Measurements from ENCODE around the gene MRPL37.
A peak's percentile ranks its signal among the peaks of the same experiment; 100 is the strongest.
"Not testable (repeated sequence)": the region's sequence is repeated elsewhere in the genome, so short reads cannot be mapped to it uniquely, and the experiment has no call there.

Gene MRPL37

GRCh38 chr1:54230507-54231339, 30.8 kb downstream of the MRPL37 start:
- Mint-ChIP-seq H3K4me3 (no peak overlapping the region), H3K27me3 (no peaks in the 10 kb centered on the region), H3K36me3 (peaks cover 29% of the 10 kb centered on the region), H3K9me3 (no peaks in the 10 kb centered on the region), H3K27ac (no peak overlapping the region), H3K4me1 (peaks cover 28% of the 10 kb centered on the region)
- CTCF ChIA-PET, result no interaction called here
- no peak for DNase-seq

GRCh38 chr1:54233196-54233595, 33.2 kb downstream of the MRPL37 start:
- CTCF ChIA-PET, H3K4me3 Mint-ChIP-seq, H3K9me3 Mint-ChIP-seq, H3K27ac Mint-ChIP-seq, DNase-seq, H3K27me3 Mint-ChIP-seq: not testable (repeated sequence)
- peaks cover 30% of the 10 kb centered on the region for H3K36me3 Mint-ChIP-seq
- H3K4me1 Mint-ChIP-seq, result peaks cover 23% of the 10 kb centered on the region

DNA sequence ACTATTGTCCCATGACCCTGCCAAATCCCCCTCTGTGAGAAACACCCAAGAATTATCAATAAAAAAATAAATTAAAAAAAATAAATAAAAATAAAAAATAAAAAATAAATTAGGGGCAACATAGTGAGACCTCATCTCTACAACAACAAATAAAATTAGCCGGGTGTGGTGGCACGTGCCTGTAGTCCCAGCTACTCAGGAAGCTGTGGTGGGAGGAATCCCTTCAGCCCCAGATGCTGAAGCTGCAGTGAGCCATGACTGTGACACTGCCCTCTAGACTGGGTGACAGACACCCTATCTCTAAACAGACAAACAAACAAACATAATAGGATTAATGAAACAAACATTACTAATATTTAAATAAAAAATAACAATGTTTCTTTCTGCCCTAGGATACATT, 34.3 kb downstream of the MRPL37 start:
- Mint-ChIP-seq H3K27me3 (no peaks in the 10 kb centered on the region), H3K4me3 (no peak overlapping the region), H3K36me3 (peaks cover 29% of the 10 kb centered on the region), H3K27ac (no peak overlapping the region), H3K4me1 (peaks cover 20% of the 10 kb centered on the region), H3K9me3 (no peaks in the 10 kb centered on the region)
- DNase-seq, result no peak
- CTCF ChIA-PET, result no interaction called here

DNA sequence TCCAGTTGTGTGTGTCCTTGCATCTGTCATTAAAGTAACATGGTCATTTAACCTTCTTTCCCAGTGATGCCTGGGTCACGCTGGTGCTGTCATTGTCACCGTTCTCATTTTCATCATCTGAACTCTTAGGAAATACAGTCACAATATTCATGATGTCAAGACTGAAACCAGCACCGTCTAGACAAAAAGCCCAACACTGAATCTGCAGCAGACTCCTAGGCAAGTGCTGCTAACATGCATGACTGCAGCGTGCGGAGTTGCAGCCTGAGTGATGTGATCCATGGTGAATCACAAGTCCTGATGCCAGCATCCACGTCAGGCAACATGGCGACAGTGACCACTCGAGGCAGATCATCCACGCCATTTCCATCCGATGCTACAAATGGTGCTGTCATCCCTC, 37.6 kb downstream of the MRPL37 start:
- Mint-ChIP-seq H3K4me3 (no peak overlapping the region), H3K27me3 (no peaks in the 10 kb centered on the region), H3K36me3 (peaks cover 30% of the 10 kb centered on the region), H3K4me1 (peaks cover 7% of the 10 kb centered on the region), H3K27ac (peak overlapping the region; percentile 76), H3K9me3 (no peaks in the 10 kb centered on the region)
- peak; percentile 12 for DNase-seq
- CTCF ChIA-PET, result no interaction called here

- peak overlapping the region; percentile 4 for H3K27ac Mint-ChIP-seq
- H3K36me3 Mint-ChIP-seq, result peaks cover 34% of the 10 kb centered on the region
- H3K27me3 Mint-ChIP-seq, result no peaks in the 10 kb centered on the region
- H3K9me3 Mint-ChIP-seq, result no peaks in the 10 kb centered on the region
- DNase-seq, result peak; percentile 16
- CTCF ChIA-PET, result no interaction called here
- no peak overlapping the region for H3K4me3 Mint-ChIP-seq
- peaks cover 7% of the 10 kb centered on the region for H3K4me1 Mint-ChIP-seq
Observed at GRCh38 chr1:54238353-54239034, 38.5 kb downstream of the MRPL37 start.

DNA sequence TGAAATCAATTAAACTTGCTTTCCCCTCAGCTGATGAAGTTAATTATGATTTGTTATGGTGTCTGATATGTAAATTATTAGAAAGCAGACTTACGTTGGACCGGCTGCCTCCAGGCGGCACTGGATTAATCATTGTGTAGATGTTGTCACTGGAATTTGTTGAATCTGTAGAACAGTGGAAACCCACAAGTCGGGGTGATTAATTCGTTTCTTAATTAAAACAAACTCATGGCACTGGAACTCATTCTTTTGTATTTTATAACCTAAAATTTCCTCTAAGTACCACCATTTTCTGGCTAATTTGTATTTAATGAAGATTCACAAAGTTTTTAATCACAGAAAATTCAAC, 39.0 kb downstream of the MRPL37 start:
- CTCF ChIA-PET, result no interaction called here
- Mint-ChIP-seq H3K4me1 (peaks cover 7% of the 10 kb centered on the region), H3K4me3 (no peak overlapping the region), H3K27ac (peak overlapping the region; percentile 4), H3K27me3 (no peaks in the 10 kb centered on the region), H3K9me3 (no peaks in the 10 kb centered on the region), H3K36me3 (peaks cover 34% of the 10 kb centered on the region)
- no peak for DNase-seq

GRCh38 chr1:54239631-54240031, 39.7 kb downstream of the MRPL37 start:
- Mint-ChIP-seq H3K9me3 (no peaks in the 10 kb centered on the region), H3K27me3 (no peaks in the 10 kb centered on the region), H3K27ac (no peak overlapping the region), H3K4me1 (peaks cover 4% of the 10 kb centered on the region), H3K4me3 (no peak overlapping the region), H3K36me3 (peaks cover 31% of the 10 kb centered on the region)
- no peak for DNase-seq
- CTCF ChIA-PET, result no interaction called here

- no peak for DNase-seq
- Mint-ChIP-seq H3K36me3 (peaks cover 28% of the 10 kb centered on the region), H3K9me3 (no peaks in the 10 kb centered on the region), H3K4me3 (no peak overlapping the region), H3K4me1 (no peaks in the 10 kb centered on the region), H3K27me3 (no peaks in the 10 kb centered on the region), H3K27ac (no peak overlapping the region)
- CTCF ChIA-PET, result no interaction called here
Observed at GRCh38 chr1:54240741-54241335, 40.9 kb downstream of the MRPL37 start.

DNA sequence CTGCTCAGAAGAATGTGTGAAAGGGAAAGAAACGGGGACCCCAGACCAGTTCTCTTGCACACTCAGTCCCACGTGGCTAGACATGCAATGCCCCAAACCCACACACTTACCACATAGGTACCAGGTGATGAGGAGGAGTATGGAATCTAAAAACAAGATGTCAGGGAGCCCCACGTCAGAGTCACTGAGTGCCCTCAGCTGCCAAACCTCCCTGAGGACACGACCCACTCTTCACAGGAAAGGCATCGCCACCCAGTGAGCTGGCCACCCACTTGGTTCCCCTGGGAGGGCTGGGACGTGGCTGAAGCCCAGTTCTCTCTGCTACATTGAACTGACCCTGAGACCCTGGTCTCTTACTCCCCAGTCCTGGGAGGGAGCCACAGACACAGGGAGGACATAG, 41.4 kb downstream of the MRPL37 start:
- peak overlapping the region; percentile 64 for H3K27ac Mint-ChIP-seq

DNA sequence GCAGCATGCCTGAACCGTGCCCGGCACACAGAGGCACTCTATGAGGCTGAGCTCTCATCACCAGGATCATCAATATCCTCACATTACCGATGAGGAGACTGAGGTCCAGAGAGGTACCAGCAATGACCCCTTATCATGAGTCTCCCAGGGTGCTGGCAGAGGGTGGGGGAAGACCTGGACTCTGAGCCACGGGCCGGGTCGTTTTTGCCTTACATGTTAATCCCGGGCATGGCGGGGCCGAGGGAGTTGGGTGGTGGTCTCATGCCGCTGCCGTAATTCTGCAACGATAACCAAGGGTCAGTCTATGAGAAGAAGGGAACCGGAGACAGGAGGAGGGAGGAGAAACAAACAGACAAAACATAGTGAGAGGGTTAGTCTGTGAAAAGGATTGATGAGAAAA, 43.1 kb downstream of the MRPL37 start:
- CTCF ChIA-PET, result interaction anchor here (0.6 kb wide), 1 partner anchor 15 kb away, joined by 3 read pairs; no protein-coding TSS in a partner anchor
- Mint-ChIP-seq H3K4me1 (no peaks in the 10 kb centered on the region), H3K27ac (peak overlapping the region; percentile 33), H3K4me3 (no peak overlapping the region), H3K27me3 (no peaks in the 10 kb centered on the region), H3K36me3 (peaks cover 15% of the 10 kb centered on the region), H3K9me3 (no peaks in the 10 kb centered on the region)
- no peak for DNase-seq

More for the DNA sequence above, 41.4 kb downstream of the MRPL37 start:
- CTCF ChIA-PET, result no interaction called here
- no peak for DNase-seq
- H3K9me3 Mint-ChIP-seq, result no peaks in the 10 kb centered on the region
- no peaks in the 10 kb centered on the region for H3K4me1 Mint-ChIP-seq
- H3K4me3 Mint-ChIP-seq, result no peak overlapping the region
- no peaks in the 10 kb centered on the region for H3K27me3 Mint-ChIP-seq
- peaks cover 26% of the 10 kb centered on the region for H3K36me3 Mint-ChIP-seq

DNA sequence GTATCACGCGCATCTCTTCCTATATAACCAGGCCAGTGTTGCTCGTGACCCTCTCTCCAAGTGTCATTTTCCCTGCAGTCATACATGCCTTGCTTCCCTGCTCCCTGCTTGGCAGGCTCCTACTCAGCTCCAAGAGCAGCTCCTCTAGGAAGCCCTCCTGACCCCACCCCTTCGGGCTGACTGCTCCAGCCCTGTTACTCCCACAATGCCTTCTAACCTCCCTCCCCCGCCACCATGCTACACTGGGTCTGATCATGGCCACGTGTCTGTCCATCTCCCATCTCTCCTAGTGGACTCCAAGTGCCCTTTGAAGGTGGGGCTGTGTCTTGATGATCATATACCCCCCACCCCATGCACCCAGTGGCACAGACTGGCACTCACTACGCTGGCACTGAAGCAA, 44.7 kb downstream of the MRPL37 start:
- Mint-ChIP-seq H3K27me3 (no peaks in the 10 kb centered on the region), H3K4me1 (no peaks in the 10 kb centered on the region), H3K4me3 (no peak overlapping the region), H3K9me3 (no peaks in the 10 kb centered on the region), H3K36me3 (peaks cover 15% of the 10 kb centered on the region), H3K27ac (no peak overlapping the region)
- DNase-seq, result no peak
- CTCF ChIA-PET, result no interaction called here

GRCh38 chr1:54245501-54245900, 45.5 kb downstream of the MRPL37 start:
- no peak overlapping the region for H3K4me3 Mint-ChIP-seq
- no peaks in the 10 kb centered on the region for H3K9me3 Mint-ChIP-seq
- no peaks in the 10 kb centered on the region for H3K27me3 Mint-ChIP-seq
- peaks cover 15% of the 10 kb centered on the region for H3K36me3 Mint-ChIP-seq
- no peak for DNase-seq
- no peaks in the 10 kb centered on the region for H3K4me1 Mint-ChIP-seq
- CTCF ChIA-PET, result no interaction called here
- peak overlapping the region; percentile 30 for H3K27ac Mint-ChIP-seq

GRCh38 chr1:54246116-54246721, 46.3 kb downstream of the MRPL37 start:
- CTCF ChIA-PET, result no interaction called here
- H3K4me3 Mint-ChIP-seq, result no peak overlapping the region
- no peaks in the 10 kb centered on the region for H3K4me1 Mint-ChIP-seq
- peaks cover 17% of the 10 kb centered on the region for H3K36me3 Mint-ChIP-seq
- H3K27me3 Mint-ChIP-seq, result no peaks in the 10 kb centered on the region
- no peaks in the 10 kb centered on the region for H3K9me3 Mint-ChIP-seq
- peak overlapping the region; percentile 37 for H3K27ac Mint-ChIP-seq
- DNase-seq, result no peak

DNA sequence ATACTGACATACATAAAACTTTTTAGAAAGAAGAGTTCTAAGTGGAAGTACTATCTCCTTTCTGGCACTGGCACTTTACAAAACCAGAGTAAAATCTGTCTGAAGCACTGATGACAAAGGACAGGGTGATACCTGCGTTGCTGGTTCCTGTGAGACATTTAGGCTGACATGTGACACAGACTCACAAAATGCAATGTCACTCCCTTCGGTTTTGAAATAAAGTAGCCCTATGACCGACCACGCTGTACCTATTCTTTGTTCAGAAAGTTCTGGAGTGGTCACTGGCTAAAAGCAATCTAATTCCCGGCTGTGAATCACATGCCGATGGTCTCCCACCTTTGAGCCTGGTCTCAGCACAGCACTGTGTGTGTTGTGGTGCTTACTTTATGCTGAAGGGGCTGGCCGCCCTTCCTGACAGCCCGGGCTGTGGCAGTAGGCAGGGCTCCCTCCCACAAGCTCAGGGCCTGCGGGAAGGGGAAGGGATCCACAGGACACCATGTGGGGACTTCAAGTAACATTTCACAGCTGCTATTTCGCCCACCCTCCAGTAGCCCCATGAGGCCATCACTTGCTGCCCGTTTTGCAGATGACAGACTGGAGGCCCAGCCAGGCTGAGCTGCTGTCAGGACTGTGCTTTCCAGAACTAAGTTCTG, 48.0 kb downstream of the MRPL37 start:
- Mint-ChIP-seq H3K4me3 (no peak overlapping the region), H3K36me3 (peaks cover 13% of the 10 kb centered on the region), H3K27ac (no peak overlapping the region), H3K9me3 (no peaks in the 10 kb centered on the region), H3K27me3 (no peaks in the 10 kb centered on the region), H3K4me1 (no peaks in the 10 kb centered on the region)
- no peak for DNase-seq
- CTCF ChIA-PET, result no interaction called here
